Measurements from ENCODE around the gene C3orf33. TPM values are rescaled to one million over a fixed set of nuclear protein-coding genes. Genes with fewer than 3 reads are reported as not detected.

C3orf33 gene
- total and polyA plus RNA-seq, 9 of the 15 experiments (the other 6 are each of a cell fraction or from before 2014, with no cell fraction given): 4.1 to 10.2 (median 6.0) TPM

DNA sequence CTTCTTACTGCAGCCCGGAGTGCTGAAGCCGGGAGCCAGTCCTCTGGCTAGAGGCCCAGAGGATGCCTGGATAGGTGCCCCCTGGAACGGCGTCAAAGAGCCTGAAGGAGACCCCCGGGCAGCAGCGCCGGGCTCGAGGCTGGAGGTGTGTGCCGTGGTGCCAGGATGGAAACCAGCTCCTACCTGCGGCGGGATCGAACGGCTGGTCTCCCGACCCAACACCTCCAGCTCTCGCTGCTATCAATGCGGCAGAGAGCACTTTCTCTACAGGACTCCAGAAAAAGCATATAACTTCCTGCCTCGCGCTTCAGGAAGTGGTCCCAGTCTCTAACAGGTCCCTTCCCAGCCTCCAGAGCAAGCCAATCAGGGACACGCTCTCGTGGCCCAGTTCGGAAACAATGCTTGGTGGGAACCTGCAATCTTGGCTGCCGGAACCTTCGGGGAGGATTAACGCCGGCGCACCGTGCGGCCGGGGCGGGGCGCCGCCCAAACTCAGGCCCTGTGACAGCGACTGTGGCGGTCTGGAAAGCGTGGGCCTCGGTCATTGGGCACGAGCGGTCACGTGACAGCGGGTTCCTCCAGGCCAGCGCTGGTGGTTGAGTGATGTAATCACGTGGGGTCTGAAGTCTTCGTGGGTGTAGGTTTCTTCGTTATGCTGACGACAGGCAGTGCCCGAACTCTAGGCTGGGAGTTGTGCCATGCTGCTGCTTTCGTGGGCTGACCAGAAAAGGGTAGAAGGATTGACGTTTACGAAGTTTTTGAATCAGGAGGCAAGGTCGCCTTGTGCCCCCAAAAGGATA, 48.3 kb upstream of the C3orf33 start, which contains the start of gene SLC33A1 (continued):
- TF ChIP-seq, protein P1, sequence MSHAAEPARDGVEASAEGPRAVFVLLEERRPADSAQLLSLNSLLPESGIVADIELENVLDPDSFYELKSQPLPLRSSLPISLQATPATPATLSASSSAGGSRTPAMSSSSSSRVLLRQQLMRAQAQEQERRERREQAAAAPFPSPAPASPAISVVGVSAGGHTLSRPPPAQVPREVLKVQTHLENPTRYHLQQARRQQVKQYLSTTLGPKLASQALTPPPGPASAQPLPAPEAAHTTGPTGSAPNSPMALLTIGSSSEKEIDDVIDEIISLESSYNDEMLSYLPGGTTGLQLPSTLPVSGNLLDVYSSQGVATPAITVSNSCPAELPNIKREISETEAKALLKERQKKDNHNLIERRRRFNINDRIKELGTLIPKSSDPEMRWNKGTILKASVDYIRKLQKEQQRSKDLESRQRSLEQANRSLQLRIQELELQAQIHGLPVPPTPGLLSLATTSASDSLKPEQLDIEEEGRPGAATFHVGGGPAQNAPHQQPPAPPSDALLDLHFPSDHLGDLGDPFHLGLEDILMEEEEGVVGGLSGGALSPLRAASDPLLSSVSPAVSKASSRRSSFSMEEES (CRISPR knock-in tag; IDR thresholded peaks at IDR 0.05): peak; percentile 100
- TF ChIP-seq, protein P2, sequence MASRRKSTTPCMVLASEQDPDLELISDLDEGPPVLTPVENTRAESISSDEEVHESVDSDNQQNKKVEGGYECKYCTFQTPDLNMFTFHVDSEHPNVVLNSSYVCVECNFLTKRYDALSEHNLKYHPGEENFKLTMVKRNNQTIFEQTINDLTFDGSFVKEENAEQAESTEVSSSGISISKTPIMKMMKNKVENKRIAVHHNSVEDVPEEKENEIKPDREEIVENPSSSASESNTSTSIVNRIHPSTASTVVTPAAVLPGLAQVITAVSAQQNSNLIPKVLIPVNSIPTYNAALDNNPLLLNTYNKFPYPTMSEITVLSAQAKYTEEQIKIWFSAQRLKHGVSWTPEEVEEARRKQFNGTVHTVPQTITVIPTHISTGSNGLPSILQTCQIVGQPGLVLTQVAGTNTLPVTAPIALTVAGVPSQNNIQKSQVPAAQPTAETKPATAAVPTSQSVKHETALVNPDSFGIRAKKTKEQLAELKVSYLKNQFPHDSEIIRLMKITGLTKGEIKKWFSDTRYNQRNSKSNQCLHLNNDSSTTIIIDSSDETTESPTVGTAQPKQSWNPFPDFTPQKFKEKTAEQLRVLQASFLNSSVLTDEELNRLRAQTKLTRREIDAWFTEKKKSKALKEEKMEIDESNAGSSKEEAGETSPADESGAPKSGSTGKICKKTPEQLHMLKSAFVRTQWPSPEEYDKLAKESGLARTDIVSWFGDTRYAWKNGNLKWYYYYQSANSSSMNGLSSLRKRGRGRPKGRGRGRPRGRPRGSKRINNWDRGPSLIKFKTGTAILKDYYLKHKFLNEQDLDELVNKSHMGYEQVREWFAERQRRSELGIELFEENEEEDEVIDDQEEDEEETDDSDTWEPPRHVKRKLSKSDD (conservative IDR thresholded peaks at IDR 0.05; ENCODE audit: low read length): 0 out of 2 replicates have a peak, but pooled peaks have one; percentile 70
- TF ChIP-seq, protein P3, sequence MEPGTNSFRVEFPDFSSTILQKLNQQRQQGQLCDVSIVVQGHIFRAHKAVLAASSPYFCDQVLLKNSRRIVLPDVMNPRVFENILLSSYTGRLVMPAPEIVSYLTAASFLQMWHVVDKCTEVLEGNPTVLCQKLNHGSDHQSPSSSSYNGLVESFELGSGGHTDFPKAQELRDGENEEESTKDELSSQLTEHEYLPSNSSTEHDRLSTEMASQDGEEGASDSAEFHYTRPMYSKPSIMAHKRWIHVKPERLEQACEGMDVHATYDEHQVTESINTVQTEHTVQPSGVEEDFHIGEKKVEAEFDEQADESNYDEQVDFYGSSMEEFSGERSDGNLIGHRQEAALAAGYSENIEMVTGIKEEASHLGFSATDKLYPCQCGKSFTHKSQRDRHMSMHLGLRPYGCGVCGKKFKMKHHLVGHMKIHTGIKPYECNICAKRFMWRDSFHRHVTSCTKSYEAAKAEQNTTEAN (CRISPR knock-in tag; IDR thresholded peaks at IDR 0.05): no peak
- TF ChIP-seq ZSCAN29 (IDR thresholded peaks at IDR 0.05) (no peak), ESRRA (IDR thresholded peaks at IDR 0.05; ENCODE audit: borderline replicate concordance, low read depth) (peak; percentile 87; the same call in 1 of the 2 replicates), TRIM28 (IDR thresholded peaks at IDR 0.05) (peak; percentile 13; the same call in 1 of the 2 replicates), SMAD4 (CRISPR knock-in tag; conservative IDR thresholded peaks at IDR 0.05) (peak; percentile 86), CXXC5 (CRISPR knock-in tag; IDR thresholded peaks at IDR 0.05) (peak; percentile 96), HDAC8 (tag; IDR thresholded peaks at IDR 0.05) (peak; percentile 51; the same call in 1 of the 2 replicates), MBD2 (IDR thresholded peaks at IDR 0.05; ENCODE audit: borderline replicate concordance, low read depth) (peak; percentile 84), ZNF57 (CRISPR knock-in tag; IDR thresholded peaks at IDR 0.05) (no peak)
- TF ChIP-seq, protein P4, sequence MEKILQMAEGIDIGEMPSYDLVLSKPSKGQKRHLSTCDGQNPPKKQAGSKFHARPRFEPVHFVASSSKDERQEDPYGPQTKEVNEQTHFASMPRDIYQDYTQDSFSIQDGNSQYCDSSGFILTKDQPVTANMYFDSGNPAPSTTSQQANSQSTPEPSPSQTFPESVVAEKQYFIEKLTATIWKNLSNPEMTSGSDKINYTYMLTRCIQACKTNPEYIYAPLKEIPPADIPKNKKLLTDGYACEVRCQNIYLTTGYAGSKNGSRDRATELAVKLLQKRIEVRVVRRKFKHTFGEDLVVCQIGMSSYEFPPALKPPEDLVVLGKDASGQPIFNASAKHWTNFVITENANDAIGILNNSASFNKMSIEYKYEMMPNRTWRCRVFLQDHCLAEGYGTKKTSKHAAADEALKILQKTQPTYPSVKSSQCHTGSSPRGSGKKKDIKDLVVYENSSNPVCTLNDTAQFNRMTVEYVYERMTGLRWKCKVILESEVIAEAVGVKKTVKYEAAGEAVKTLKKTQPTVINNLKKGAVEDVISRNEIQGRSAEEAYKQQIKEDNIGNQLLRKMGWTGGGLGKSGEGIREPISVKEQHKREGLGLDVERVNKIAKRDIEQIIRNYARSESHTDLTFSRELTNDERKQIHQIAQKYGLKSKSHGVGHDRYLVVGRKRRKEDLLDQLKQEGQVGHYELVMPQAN (IDR thresholded peaks at IDR 0.05; ENCODE audit: borderline replicate concordance): peak; percentile 68; the same call in 1 of the 2 replicates
- TF ChIP-seq, protein P5, sequence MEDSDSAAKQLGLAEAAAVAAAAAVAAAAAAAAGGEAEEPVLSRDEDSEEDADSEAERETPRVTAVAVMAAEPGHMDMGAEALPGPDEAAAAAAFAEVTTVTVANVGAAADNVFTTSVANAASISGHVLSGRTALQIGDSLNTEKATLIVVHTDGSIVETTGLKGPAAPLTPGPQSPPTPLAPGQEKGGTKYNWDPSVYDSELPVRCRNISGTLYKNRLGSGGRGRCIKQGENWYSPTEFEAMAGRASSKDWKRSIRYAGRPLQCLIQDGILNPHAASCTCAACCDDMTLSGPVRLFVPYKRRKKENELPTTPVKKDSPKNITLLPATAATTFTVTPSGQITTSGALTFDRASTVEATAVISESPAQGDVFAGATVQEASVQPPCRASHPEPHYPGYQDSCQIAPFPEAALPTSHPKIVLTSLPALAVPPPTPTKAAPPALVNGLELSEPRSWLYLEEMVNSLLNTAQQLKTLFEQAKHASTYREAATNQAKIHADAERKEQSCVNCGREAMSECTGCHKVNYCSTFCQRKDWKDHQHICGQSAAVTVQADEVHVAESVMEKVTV (CRISPR knock-in tag; IDR thresholded peaks at IDR 0.05): no peak
